Endothelial cell (in vitro differentiated cells): ENCODE results near the gene NRXN3. TPM values are rescaled to one million over a fixed set of nuclear protein-coding genes. Genes with fewer than 3 reads are reported as not detected.
"Not testable (repeated sequence)": the region's sequence is repeated elsewhere in the genome, so short reads cannot be mapped to it uniquely, and the experiment has no call there.

Experiments
- DNase-seq: peaks from one replicate; pipeline ENCODE4 v3.0.0; 2021; ENCODE audit warnings: low spot score
- H3K27ac Mint-ChIP-seq: one replicate; pipeline ENCODE4 v1.8.0; 2021; ENCODE audit warnings: mixed read lengths, inconsistent platforms; ENCODE audit not compliant: unreplicated experiment
- H3K27me3 Mint-ChIP-seq: one replicate; pipeline ENCODE4 v1.8.0; 2021; ENCODE audit warnings: mild to moderate bottlenecking, moderate library complexity, mixed read lengths, inconsistent platforms; ENCODE audit not compliant: unreplicated experiment
- H3K36me3 Mint-ChIP-seq: one replicate; pipeline ENCODE4 v1.8.0; 2021; ENCODE audit warnings: mild to moderate bottlenecking, low read depth, mixed read lengths, inconsistent platforms; ENCODE audit not compliant: unreplicated experiment
- H3K4me1 Mint-ChIP-seq: one replicate; pipeline ENCODE4 v1.8.0; 2021; ENCODE audit warnings: mild to moderate bottlenecking, mixed read lengths, inconsistent platforms; ENCODE audit not compliant: unreplicated experiment
- H3K4me3 Mint-ChIP-seq: one replicate; pipeline ENCODE4 v1.8.0; 2021; ENCODE audit warnings: mild to moderate bottlenecking, mixed read lengths, inconsistent platforms; ENCODE audit not compliant: unreplicated experiment
- H3K9me3 Mint-ChIP-seq: one replicate; pipeline ENCODE4 v1.8.0; 2021; ENCODE audit warnings: mixed read lengths, inconsistent platforms; ENCODE audit not compliant: unreplicated experiment
- CTCF ChIP-seq: fragments of 200-600 bp; sonication (generic); IDR thresholded peaks from one replicate; pipeline ENCODE4 v1.5.0; 2021; ENCODE audit warnings: antibody characterized with exemption; ENCODE audit not compliant: unreplicated experiment
- total RNA-seq: library from RNA; stranded (reverse); fragmentation: NEBNext Ultra II Directional; extraction: Animal tissue kit (Norgen Biotek cat#: 25700); gene quantifications from one replicate; pipeline ENCODE4 v1.2.1, GENCODE V29; 2021; ENCODE audit not compliant: unreplicated experiment

Gene NRXN3
- total RNA-seq, 1 donor from 2014 or later = 2.3 TPM

GRCh38 chr14:79764323-79764722 is 1594.2 kb downstream of the NRXN3 start:
- H3K27ac Mint-ChIP-seq = no peak overlapping the region
- no peak for DNase-seq
- TF ChIP-seq CTCF = no peak
- no peaks in the 10 kb centered on the region for H3K36me3 Mint-ChIP-seq
- H3K4me3 Mint-ChIP-seq = no peak overlapping the region
- H3K27me3 Mint-ChIP-seq = no peaks in the 10 kb centered on the region
- H3K4me1 Mint-ChIP-seq = no peaks in the 10 kb centered on the region
- no peaks in the 10 kb centered on the region for H3K9me3 Mint-ChIP-seq

DNA sequence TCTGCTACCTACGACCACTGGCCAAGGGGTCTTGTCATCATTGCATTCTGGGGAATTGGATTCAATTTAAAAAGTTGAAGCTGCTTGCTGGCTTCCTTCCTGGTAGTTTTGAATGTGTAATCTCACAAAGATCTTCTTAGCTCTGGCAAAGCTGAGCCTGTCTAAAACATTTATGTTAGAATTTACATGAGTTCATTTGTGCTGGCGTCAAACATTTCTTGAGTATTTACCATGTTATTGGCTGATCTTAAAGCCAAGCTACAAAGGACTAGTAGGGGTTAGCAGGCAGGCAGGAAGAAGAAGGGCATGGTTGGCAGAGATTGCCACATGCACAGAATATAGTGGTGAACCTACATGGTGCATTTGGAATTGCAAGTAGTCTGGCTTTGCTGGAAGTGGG is 1596.3 kb downstream of the NRXN3 start:
- no peaks in the 10 kb centered on the region for H3K4me1 Mint-ChIP-seq
- no peaks in the 10 kb centered on the region for H3K27me3 Mint-ChIP-seq
- no peak for DNase-seq
- TF ChIP-seq CTCF = no peak
- H3K4me3 Mint-ChIP-seq = no peak overlapping the region
- no peak overlapping the region for H3K27ac Mint-ChIP-seq
- no peaks in the 10 kb centered on the region for H3K9me3 Mint-ChIP-seq
- no peaks in the 10 kb centered on the region for H3K36me3 Mint-ChIP-seq

- Mint-ChIP-seq H3K27ac (no peak overlapping the region), H3K4me1 (no peaks in the 10 kb centered on the region), H3K27me3 (no peaks in the 10 kb centered on the region), H3K4me3 (no peak overlapping the region), H3K9me3 (no peaks in the 10 kb centered on the region), H3K36me3 (no peaks in the 10 kb centered on the region)
- no peak for DNase-seq
- TF ChIP-seq CTCF = no peak
Observed at GRCh38 chr14:79767251-79767650, 1597.1 kb downstream of the NRXN3 start.

DNA sequence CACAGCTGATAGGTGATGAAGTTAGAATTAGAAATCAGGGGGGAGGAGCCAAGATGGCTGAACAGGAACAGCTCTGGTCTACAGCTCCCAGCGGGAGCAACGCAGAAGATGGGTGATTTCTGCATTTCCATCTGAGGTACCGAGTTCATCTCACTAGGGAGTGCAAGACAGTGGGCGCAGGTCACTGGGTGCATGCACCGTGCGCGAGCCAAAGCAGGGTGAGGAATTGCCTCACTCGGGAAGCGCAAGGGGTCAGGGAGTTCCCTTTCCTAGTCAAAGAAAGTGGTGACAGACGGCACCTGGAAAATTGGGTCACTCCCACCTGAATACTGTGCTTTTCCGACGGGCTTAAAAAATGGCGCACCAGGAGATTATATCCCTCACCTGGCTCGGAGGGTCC is 1597.5 kb downstream of the NRXN3 start:
- not testable (repeated sequence) for DNase-seq, H3K27ac Mint-ChIP-seq, H3K27me3 Mint-ChIP-seq, H3K36me3 Mint-ChIP-seq, H3K4me1 Mint-ChIP-seq, H3K9me3 Mint-ChIP-seq, H3K4me3 Mint-ChIP-seq

DNA sequence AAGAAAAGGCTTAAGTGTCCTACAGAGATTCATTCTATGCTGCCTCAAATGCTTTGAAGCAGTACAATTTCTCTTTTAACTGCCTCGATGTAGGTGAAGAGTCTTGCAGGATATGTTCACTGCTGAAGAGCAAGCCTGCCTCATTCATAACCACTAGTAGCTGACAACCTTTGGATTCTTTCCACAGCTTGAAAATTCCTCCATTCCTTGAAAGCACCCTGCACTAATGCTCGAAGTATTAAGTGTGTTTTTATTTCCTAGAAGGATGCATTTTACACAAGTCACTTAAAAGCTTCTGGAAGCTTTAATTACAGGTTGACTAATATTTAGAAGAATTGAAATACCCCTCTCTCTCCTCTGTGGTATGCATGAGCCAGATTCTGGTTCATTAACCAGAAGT is 1611.7 kb downstream of the NRXN3 start:
- H3K9me3 Mint-ChIP-seq = no peaks in the 10 kb centered on the region
- TF ChIP-seq CTCF = no peak

GRCh38 chr14:79783041-79783440 is 1612.9 kb downstream of the NRXN3 start:
- Mint-ChIP-seq H3K36me3 (no peaks in the 10 kb centered on the region), H3K4me3 (no peak overlapping the region), H3K27me3 (no peaks in the 10 kb centered on the region), H3K27ac (no peak overlapping the region), H3K4me1 (no peaks in the 10 kb centered on the region), H3K9me3 (no peaks in the 10 kb centered on the region)
- no peak for TF ChIP-seq CTCF
- no peak for DNase-seq

More for the DNA sequence above, 1611.7 kb downstream of the NRXN3 start:
- Mint-ChIP-seq H3K36me3 (no peaks in the 10 kb centered on the region), H3K27me3 (no peaks in the 10 kb centered on the region), H3K4me3 (no peak overlapping the region), H3K27ac (no peak overlapping the region), H3K4me1 (no peaks in the 10 kb centered on the region)
- DNase-seq = no peak
